Psoas muscle (tissue), 8 donors: Measurements from ENCODE around the gene CUBN. TPM values are rescaled to one million over a fixed set of nuclear protein-coding genes. Genes with fewer than 3 reads are reported as not detected.

Experiments used
- ATAC-seq, 4 donors: fragments of 200-7000 bp; cut with Tn5 transposase; one replicate each; pipeline ENCODE4 v1.9.1; 2020; ENCODE audit warnings: moderate library complexity in 3 of 4, mild to moderate bottlenecking in 2 of 4
- DNase-seq, 2 donors: peaks; one replicate each; pipeline ENCODE4 v3.0.0-alpha.2; 2020
- H3K27ac ChIP-seq: fragments of 200-600 bp; one replicate; pipeline ENCODE4 v1.8.0; 2022
- H3K27me3 ChIP-seq, 3 donors: fragments of 200-600 bp in 1 of 3; one replicate each; pipeline versions ENCODE4 v1.6.1 to v1.8.0; 2013 to 2022; ENCODE audit warnings: low read length in 2 of 3, mild to moderate bottlenecking in 2 of 3, moderate library complexity in 1 of 3; ENCODE audit not compliant: insufficient read depth in 3 of 3
- H3K36me3 ChIP-seq, 2 donors: fragments of 200-600 bp in 1 of 2; one replicate each; pipeline versions ENCODE4 v1.6.1 to v1.8.0; 2013 to 2022; ENCODE audit warnings: low read depth in 1 of 2, mild to moderate bottlenecking in 1 of 2, moderate library complexity in 1 of 2; ENCODE audit not compliant: insufficient read depth in 1 of 2
- H3K4me1 ChIP-seq: fragments of 200-600 bp; one replicate; pipeline ENCODE4 v1.8.0; 2022
- H3K4me3 ChIP-seq: fragments of 200-600 bp; one replicate; pipeline ENCODE4 v1.8.0; 2022; ENCODE audit warnings: mild to moderate bottlenecking
- H3K9me3 ChIP-seq: fragments of 200-600 bp; one replicate; pipeline ENCODE4 v1.8.0; 2022
- CTCF ChIP-seq: fragments of 200-600 bp; IDR thresholded peaks from one replicate; pipeline ENCODE4 v1.8.0; 2022; ENCODE audit warnings: antibody characterized with exemption
- WGBS, 3 donors: extraction: QIAGEN DNeasy Blood & Tissue Kit; methylation state at CpG; one replicate each; pipeline versions ENCODE4 v1.1.6 to v1.1.7; 2013; 5-methylcytosine and 5-hydroxymethylcytosine counted together
- intact Hi-C, 2 donors: fragments of 100-400 bp; cut with DNase I; formaldehyde crosslinking; loops; one replicate each; pipeline versions ENCODE4 v1.11.0 to v1.14.2; 2022
- polyA plus RNA-seq, 3 donors: library from polyadenylated mRNA; stranded (reverse); fragments of 200-250 nt; gene quantifications; one replicate each; pipeline ENCODE4 v1.2.3, GENCODE V29; 2013
- total RNA-seq, 4 donors: library from RNA; stranded (reverse); fragmentation: NEBNext Ultra II Directional in 2 of 4; extraction: Animal tissue kit (Norgen Biotek cat#: 25700) in 2 of 4; gene quantifications; one replicate each; pipeline versions ENCODE4 v1.2.1 to v1.2.4, GENCODE V29; 2021 to 2023
- donor health status: healthy with polysubstance abuse.
- donor health status: DM: no; HTN: no; CAD: no; lungs with moderate emphysema.
- donor health status: Bipolar disorder and iron deficiency.
- donor health status: healthy.
- donor health status: DM: yes; HTN: yes; CAD: no.
- donor health status: DM: no; HTN: no; CAD: no.
- donor health status: DM: no; HTN: no; CAD: no.
- donor health status: DM: yes; HTN: yes; CAD: no.

Gene CUBN
- total and polyA plus RNA-seq, 7 donors: 0.07 to 1.1 (median 0.22) TPM

- no peak for ATAC-seq
- no peak for TF ChIP-seq CTCF
- 92 to 97% (median 97%) methylated on average over 3 of the region's 3 CpGs for WGBS, 3 donors
- DNase-seq: no peak
- H3K9me3 ChIP-seq: no peaks in the 10 kb centered on the region
- no peaks in the 10 kb centered on the region for H3K36me3 ChIP-seq
- H3K4me3 ChIP-seq: no peak overlapping the region
- intact Hi-C loops: no loop called here
- H3K4me1 ChIP-seq: no peaks in the 10 kb centered on the region
- H3K27me3 ChIP-seq: no peaks in the 10 kb centered on the region
- no peak overlapping the region for H3K27ac ChIP-seq
Measured at GRCh38 chr10:16984242-16984641, 145.4 kb downstream of the CUBN start.

- Histone ChIP-seq H3K36me3 (no peaks in the 10 kb centered on the region), H3K27me3 (no peaks in the 10 kb centered on the region), H3K9me3 (no peaks in the 10 kb centered on the region), H3K4me1 (no peaks in the 10 kb centered on the region), H3K27ac (no peak overlapping the region), H3K4me3 (no peak overlapping the region)
- no peak for DNase-seq
- intact Hi-C loops: no loop called here
- TF ChIP-seq CTCF: no peak
- no peak for ATAC-seq
Measured at GRCh38 chr10:16976803-16977202, 152.8 kb downstream of the CUBN start.

GRCh38 chr10:16975188-16975587 lies 154.4 kb downstream of the CUBN start:
- intact Hi-C loops: no loop called here
- WGBS, 3 donors: 50 to 81% (median 51%) methylated on average over 3 of the region's 3 CpGs

GRCh38 chr10:16968416-16969041 lies 161.1 kb downstream of the CUBN start:
- 28 to 38% (median 32%) methylated on average over 8 of the region's 8 CpGs for WGBS, 3 donors
- H3K4me3 ChIP-seq: no peak overlapping the region
- no peak for TF ChIP-seq CTCF
- no peaks in the 10 kb centered on the region for H3K36me3 ChIP-seq
- ATAC-seq (peak in 2 of 4 donors; percentile 41 to 53), DNase-seq (peak in 1 of 2 donors; percentile 32)
- no peaks in the 10 kb centered on the region for H3K9me3 ChIP-seq
- intact Hi-C loops: no loop called here
- H3K27ac ChIP-seq: peak overlapping the region; percentile 21
- H3K27me3 ChIP-seq: no peaks in the 10 kb centered on the region
- peaks cover 20% of the 10 kb centered on the region for H3K4me1 ChIP-seq

More at GRCh38 chr10:16975188-16975587, 154.4 kb downstream of the CUBN start:
- DNase-seq (no peak), ATAC-seq (no peak)
- Histone ChIP-seq H3K4me3 (no peak overlapping the region), H3K27ac (no peak overlapping the region), H3K9me3 (no peaks in the 10 kb centered on the region), H3K4me1 (no peaks in the 10 kb centered on the region), H3K27me3 (no peaks in the 10 kb centered on the region), H3K36me3 (no peaks in the 10 kb centered on the region)
- TF ChIP-seq CTCF: no peak

GRCh38 chr10:16967866-16968415 lies 161.7 kb downstream of the CUBN start:
- ATAC-seq (no peak), DNase-seq (no peak)
- WGBS, 3 donors: 28 to 46% (median 37%) methylated on average over 3 of the region's 3 CpGs
- Histone ChIP-seq H3K27ac (peak overlapping the region; percentile 21), H3K27me3 (no peaks in the 10 kb centered on the region), H3K4me3 (no peak overlapping the region), H3K9me3 (no peaks in the 10 kb centered on the region), H3K36me3 (no peaks in the 10 kb centered on the region), H3K4me1 (peaks cover 20% of the 10 kb centered on the region)
- intact Hi-C loops: no loop called here
- no peak for TF ChIP-seq CTCF
